Stomach (tissue), 9 donors: ENCODE results near the gene NOP9. TPM values are rescaled to one million over a fixed set of nuclear protein-coding genes. Genes with fewer than 3 reads are reported as not detected.
A peak's percentile ranks its signal among the peaks of the same experiment; 100 is the strongest.

Experiments
- DNase-seq, 2 donors: peaks; one replicate each; pipeline versions ENCODE4 v3.0.0 to v3.0.0-alpha.2; 2013 to 2019
- H3K27ac ChIP-seq, 5 donors: fragments of 200-600 bp in 4 of 5; sonication (generic) in 4 of 5; one replicate each; pipeline ENCODE4 v1.5.1; 2013 to 2019; ENCODE audit warnings: mild to moderate bottlenecking in 1 of 5, moderate library complexity in 1 of 5
- H3K27me3 ChIP-seq, 3 donors: fragments of 200-600 bp; sonication (generic); one replicate each; pipeline ENCODE4 v1.5.1; 2017 to 2019; ENCODE audit warnings: mixed run types in 1 of 3
- H3K36me3 ChIP-seq, 4 donors: fragments of 200-600 bp; sonication (generic); 1 replicate in 3 of 4; 2 replicates in 1 of 4; pipeline ENCODE4 v1.5.1; 2016 to 2019
- H3K4me1 ChIP-seq, 4 donors: fragments of 200-600 bp; sonication (generic); one replicate each; pipeline ENCODE4 v1.5.1; 2016 to 2019
- H3K4me3 ChIP-seq, 4 donors: fragments of 200-600 bp; sonication (generic) in 3 of 4; one replicate each; pipeline ENCODE4 v1.5.1; 2016 to 2019; ENCODE audit warnings: mild to moderate bottlenecking in 1 of 4
- H3K9me3 ChIP-seq, 4 donors: fragments of 200-600 bp; sonication (generic); one replicate each; pipeline ENCODE4 v1.5.1; 2016 to 2019
- CTCF ChIP-seq, 7 experiments: fragments of 450-650 bp in 4 of 7; fragments of 200-600 bp in 3 of 7; sonication (generic) in 3 of 7; IDR thresholded peaks; one replicate each; pipeline ENCODE4 v1.5.1; 2016 to 2019; ENCODE audit warnings: antibody characterized with exemption in 7 of 7, control low read depth in 2 of 7, mild to moderate bottlenecking in 1 of 7
- EP300 ChIP-seq: sonication (generic); formaldehyde crosslinking; IDR thresholded peaks from one replicate; pipeline ENCODE4 v1.6.1; 2017; ENCODE audit warnings: antibody characterized with exemption
- POLR2A ChIP-seq, 4 donors: fragments of 450-650 bp; IDR thresholded peaks; one replicate each; pipeline ENCODE4 v1.6.1; 2016; ENCODE audit warnings: antibody characterized with exemption in 4 of 4, control low read depth in 2 of 4, mild to moderate bottlenecking in 1 of 4, moderate library complexity in 1 of 4
- POLR2AphosphoS5 ChIP-seq, 3 donors: sonication (generic); formaldehyde crosslinking; IDR thresholded peaks; one replicate each; pipeline ENCODE4 v1.6.1; 2016; ENCODE audit warnings: antibody characterized with exemption in 3 of 3
- WGBS, 5 donors: extraction: QIAGEN DNeasy Blood & Tissue Kit in 3 of 5; methylation state at CpG; one replicate each; pipeline versions ENCODE4 v1.1.5 to v1.1.7; 2013 to 2018; 5-methylcytosine and 5-hydroxymethylcytosine counted together
- intact Hi-C: fragments of 100-400 bp; cut with DNase I; formaldehyde crosslinking; loops from one replicate; pipeline ENCODE4 v1.15.1; 2023; ENCODE audit warnings: low total_unique reads
- polyA plus RNA-seq, 3 donors: library from polyadenylated mRNA; stranded (reverse); fragments of 200-250 nt; gene quantifications; one replicate each; pipeline ENCODE4 v1.2.3, GENCODE V29; 2013
- total RNA-seq, 5 donors: library from RNA; depleted of rRNA; stranded (reverse); fragments of >200 nt; gene quantifications; one replicate each; pipeline versions ENCODE4 v1.1.0 to v1.2.3, GENCODE V29; 2014 to 2016
- donor health status: healthy with polysubstance abuse.
- donor health status: Bipolar disorder and iron deficiency.
- donor health status: healthy.

NOP9 gene
- total and polyA plus RNA-seq, 8 donors = 5.4 to 25.7 (median 11.5) TPM

GRCh38 chr14:24307156-24307574, 7.5 kb downstream of the NOP9 start:
- 70 to 82% (median 76%) methylated on average over 11 of the region's 11 CpGs for WGBS, 5 donors
- no peak for DNase-seq
- TF ChIP-seq POLR2AphosphoS5 (IDR thresholded peaks at IDR 0.05) = no peak
- TF ChIP-seq CTCF (IDR thresholded peaks at IDR 0.05) = no peak
- TF ChIP-seq EP300 = no peak
- no peak overlapping the region for H3K4me3 ChIP-seq
- H3K4me1 ChIP-seq = peaks cover 43 to 62% (median 53%) of the 10 kb centered on the region in 4 donors
- no peaks in the 10 kb centered on the region for H3K9me3 ChIP-seq
- peak overlapping the region; percentile 11 to 88 (median 71) for H3K27ac ChIP-seq
- peaks cover 45 to 65% (median 54%) of the 10 kb centered on the region in 4 donors for H3K36me3 ChIP-seq
- intact Hi-C loops = no loop called here
- no peaks in the 10 kb centered on the region for H3K27me3 ChIP-seq

- TF ChIP-seq CTCF (IDR thresholded peaks at IDR 0.05) (peak in 5 of 7 experiments; percentile 87 to 93 (median 89)), POLR2AphosphoS5 (IDR thresholded peaks at IDR 0.05) (no peak), POLR2A (IDR thresholded peaks at IDR 0.05) (no peak)
- peak; percentile 74 to 85 for DNase-seq
- H3K36me3 ChIP-seq = peaks cover 39 to 59% (median 48%) of the 10 kb centered on the region in 4 donors
- H3K27me3 ChIP-seq = no peaks in the 10 kb centered on the region
- intact Hi-C loops = no loop called here
- H3K4me3 ChIP-seq = no peak within 1 kb of the TSS
- peak within 1 kb of the TSS; percentile 11 to 88 (median 71) for H3K27ac ChIP-seq
- no peaks in the 10 kb centered on the region for H3K9me3 ChIP-seq
- 32 to 44% (median 40%) methylated on average over 6 of the region's 6 CpGs for WGBS, 5 donors
- H3K4me1 ChIP-seq = peaks cover 44 to 62% (median 57%) of the 10 kb centered on the region in 4 donors
These were observed 8.1 kb downstream of the NOP9 start, which contains the start of gene CIDEB for GRCh38 chr14:24307575-24308341. Gene CIDEB, minus strand, starts transcription at chr14:24307977. Its CDS starts 119 bp downstream, at chr14:24307858.

GRCh38 chr14:24308342-24309124, 8.9 kb downstream of the NOP9 start:
- Histone ChIP-seq H3K36me3 (peaks cover 32 to 51% (median 40%) of the 10 kb centered on the region in 4 donors), H3K9me3 (no peaks in the 10 kb centered on the region), H3K27me3 (no peaks in the 10 kb centered on the region), H3K4me3 (no peak overlapping the region), H3K4me1 (peaks cover 44 to 63% (median 61%) of the 10 kb centered on the region in 4 donors), H3K27ac (peak overlapping the region in 3 of 5 donors; percentile 73 to 95 (median 88))
- intact Hi-C loops = no loop called here
- WGBS, 5 donors = 76 to 88% (median 81%) methylated on average over 7 of the region's 7 CpGs
- TF ChIP-seq EP300 (no peak), CTCF (IDR thresholded peaks at IDR 0.05) (peak in 1 of 7 experiments; percentile 38), POLR2A (IDR thresholded peaks at IDR 0.05) (no peak), POLR2AphosphoS5 (IDR thresholded peaks at IDR 0.05) (no peak)
- no peak for DNase-seq

GRCh38 chr14:24309538-24310264, 10.1 kb downstream of the NOP9 start, which contains the start of gene LTB4R2:
Gene LTB4R2, plus strand, starts transcription at chr14:24310140. Its CDS starts 525 bp downstream, at chr14:24310665.
- Histone ChIP-seq H3K36me3 (peaks cover 21 to 39% (median 28%) of the 10 kb centered on the region in 4 donors), H3K27ac (peak within 1 kb of the TSS; percentile 80 to 95 (median 88)), H3K9me3 (no peaks in the 10 kb centered on the region), H3K4me3 (peak within 1 kb of the TSS; percentile 47 to 58 (median 57)), H3K27me3 (no peaks in the 10 kb centered on the region), H3K4me1 (peaks cover 44 to 74% (median 65%) of the 10 kb centered on the region in 4 donors)
- intact Hi-C loops = no loop called here
- DNase-seq = no peak
- 60 to 81% (median 66%) methylated on average over 5 of the region's 5 CpGs for WGBS, 5 donors
- TF ChIP-seq EP300 (no peak), CTCF (IDR thresholded peaks at IDR 0.05) (no peak), POLR2AphosphoS5 (IDR thresholded peaks at IDR 0.05) (no peak), POLR2A (IDR thresholded peaks at IDR 0.05) (no peak)
